ENCODE data around the gene FAM229B.
A peak's percentile ranks its signal among the peaks of the same experiment; 100 is the strongest.

Gene FAM229B

GRCh38 chr6:112145080-112145573, 57.7 kb downstream of the FAM229B start:
- peak; percentile 24 for DNase-seq

GRCh38 chr6:112148103-112148502, 60.7 kb downstream of the FAM229B start:
- no peak for DNase-seq

GRCh38 chr6:112149236-112149635, 61.8 kb downstream of the FAM229B start:
- no peak for DNase-seq

GRCh38 chr6:112149719-112150263, 62.4 kb downstream of the FAM229B start:
- DNase-seq, result no peak

- DNase-seq, result no peak
Measured at GRCh38 chr6:112150363-112150762, 63.0 kb downstream of the FAM229B start.
